Effector memory CD4-positive, alpha-beta T cell (primary cell): ENCODE results near the gene STK24.

Source experiments
- DNase-seq, 3 donors: peaks; one replicate each; pipeline ENCODE4 v3.0.0-alpha.2; 2020
- H3K27ac ChIP-seq: 2 replicates; pipeline ENCODE4 v1.7.0; 2013; ENCODE audit warnings: mild to moderate bottlenecking, low read length, moderate library complexity; ENCODE audit not compliant: insufficient read depth, poor library complexity, severe bottlenecking
- H3K27me3 ChIP-seq: replicated peaks from 2 replicates; pipeline ENCODE4 v1.7.0; 2013; ENCODE audit warnings: mild to moderate bottlenecking, low read length; ENCODE audit not compliant: insufficient read depth, control insufficient read depth, poor library complexity, severe bottlenecking
- H3K36me3 ChIP-seq: 2 replicates; pipeline ENCODE4 v1.7.0; 2013; ENCODE audit warnings: mild to moderate bottlenecking, low read length, moderate library complexity; ENCODE audit not compliant: control insufficient read depth, insufficient read depth
- H3K4me1 ChIP-seq: 2 replicates; pipeline ENCODE4 v1.7.0; 2013; ENCODE audit warnings: low read length, mild to moderate bottlenecking; ENCODE audit not compliant: control insufficient read depth, insufficient read depth, poor library complexity, severe bottlenecking
- H3K4me3 ChIP-seq: 2 replicates; pipeline ENCODE4 v1.7.0; 2013; ENCODE audit warnings: low read length, low read depth, mild to moderate bottlenecking; ENCODE audit not compliant: insufficient read depth, poor library complexity, severe bottlenecking
- H3K9me3 ChIP-seq: 2 replicates; pipeline ENCODE4 v1.7.0; 2013; ENCODE audit warnings: mild to moderate bottlenecking, low read length, moderate library complexity; ENCODE audit not compliant: control insufficient read depth

The STK24 gene

DNA sequence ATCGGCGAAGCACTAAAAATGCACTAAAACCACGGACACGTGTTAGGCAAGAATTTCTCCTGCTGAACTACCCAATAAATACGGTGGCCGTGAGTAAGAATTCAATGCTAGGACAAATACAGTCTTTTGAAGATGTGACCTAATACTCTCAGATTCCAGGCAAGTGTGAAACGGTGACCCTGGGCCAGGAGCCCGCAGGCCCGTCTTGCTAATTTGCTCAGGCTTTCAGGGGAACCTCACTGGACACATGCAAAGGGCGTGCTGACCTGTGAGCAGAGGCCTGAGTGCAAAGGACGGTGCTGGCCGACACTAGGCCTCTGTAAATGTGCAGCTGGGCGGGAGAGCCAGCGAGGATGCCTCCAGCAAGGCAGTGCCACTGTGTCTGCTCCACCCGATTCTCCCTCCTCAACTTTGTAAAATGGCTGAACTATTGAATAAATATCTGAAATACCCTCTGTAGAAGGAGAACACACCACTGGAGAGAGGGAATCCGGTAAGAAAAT lies 70.1 kb downstream of the STK24 start:
- Histone ChIP-seq H3K4me3 (no peak overlapping the region), H3K4me1 (peaks cover 48% of the 10 kb centered on the region), H3K27ac (no peak overlapping the region), H3K27me3 (no peaks in the 10 kb centered on the region), H3K36me3 (peaks cover 4% of the 10 kb centered on the region), H3K9me3 (no peaks in the 10 kb centered on the region)
- no peak for DNase-seq

DNA sequence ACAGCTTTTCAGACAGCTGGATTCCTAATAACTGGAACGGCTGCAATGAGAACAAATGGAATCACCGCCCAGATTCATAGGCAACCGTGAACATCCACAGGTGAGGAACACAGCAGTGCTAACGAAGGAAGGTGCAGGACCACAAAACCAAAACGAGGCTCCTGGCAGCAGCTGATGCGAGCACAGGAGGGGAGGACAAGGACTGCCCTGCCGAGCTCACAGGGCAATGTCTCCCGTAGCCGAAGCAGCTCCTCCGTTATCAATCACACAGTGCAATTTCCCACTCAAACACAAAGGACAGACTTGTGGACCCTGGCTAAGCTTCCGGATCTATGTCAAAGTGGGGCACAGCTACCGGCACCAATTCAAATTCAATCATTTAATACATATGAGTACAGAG lies 70.6 kb downstream of the STK24 start:
- H3K4me1 ChIP-seq, result peaks cover 47% of the 10 kb centered on the region

DNA sequence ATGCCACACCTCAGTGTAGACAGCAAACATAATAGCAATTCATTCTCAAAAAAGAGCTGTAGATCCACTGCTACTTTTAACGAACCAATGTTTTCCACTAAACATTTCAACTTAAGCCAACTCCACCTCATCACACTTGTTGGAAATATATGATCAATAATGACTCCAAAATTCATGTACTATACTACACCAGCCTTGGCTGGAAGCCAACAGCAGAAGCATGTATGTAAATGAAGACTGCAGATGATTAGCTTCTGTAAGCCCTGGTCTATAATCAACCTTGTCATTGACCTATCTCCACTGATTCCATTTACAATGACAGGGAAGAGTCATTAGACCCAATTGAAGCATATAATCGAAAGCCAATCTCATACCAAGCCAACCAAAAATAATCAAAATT lies 71.7 kb downstream of the STK24 start:
- H3K27me3 ChIP-seq, result no peaks in the 10 kb centered on the region
- DNase-seq, result no peak
- peaks cover 4% of the 10 kb centered on the region for H3K36me3 ChIP-seq
- no peaks in the 10 kb centered on the region for H3K9me3 ChIP-seq
- peaks cover 38% of the 10 kb centered on the region for H3K4me1 ChIP-seq
- H3K27ac ChIP-seq, result no peak overlapping the region
- no peak overlapping the region for H3K4me3 ChIP-seq

More for the DNA sequence above, 70.6 kb downstream of the STK24 start:
- Histone ChIP-seq H3K36me3 (peaks cover 4% of the 10 kb centered on the region), H3K4me3 (no peak overlapping the region), H3K27ac (no peak overlapping the region), H3K27me3 (no peaks in the 10 kb centered on the region), H3K9me3 (no peaks in the 10 kb centered on the region)
- no peak for DNase-seq

DNA sequence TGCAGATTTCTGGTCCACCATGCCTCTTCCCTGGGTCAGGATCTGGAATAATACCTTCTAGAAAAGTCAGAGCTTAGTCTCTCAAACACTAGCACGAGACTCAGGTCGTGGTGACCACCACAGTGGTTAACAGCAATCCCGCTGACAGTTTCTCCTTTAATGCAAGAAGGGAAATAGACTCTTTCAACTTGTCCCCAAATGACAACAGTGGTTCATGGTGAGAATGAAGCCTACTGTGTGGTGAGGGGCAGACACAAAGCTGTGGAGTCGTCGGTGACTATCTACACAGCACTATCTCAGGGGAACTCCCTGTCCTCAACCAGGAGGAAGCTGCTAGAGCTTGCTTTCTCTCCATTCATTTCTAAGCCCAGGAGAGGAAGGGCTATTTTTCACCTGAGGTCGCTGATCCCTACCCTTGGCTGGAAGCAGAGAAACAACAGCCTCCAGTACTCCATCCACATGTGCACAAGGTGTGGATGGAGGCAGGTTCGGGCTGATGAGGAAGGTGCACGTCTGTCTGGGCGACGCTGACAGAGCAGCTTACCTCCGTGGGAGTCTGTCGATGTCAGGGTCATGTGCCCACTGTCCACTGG lies 72.4 kb downstream of the STK24 start:
- no peak for DNase-seq
- H3K27me3 ChIP-seq, result no peaks in the 10 kb centered on the region
- H3K36me3 ChIP-seq, result peaks cover 4% of the 10 kb centered on the region
- no peak overlapping the region for H3K27ac ChIP-seq
- peaks cover 32% of the 10 kb centered on the region for H3K4me1 ChIP-seq
- H3K9me3 ChIP-seq, result no peaks in the 10 kb centered on the region
- no peak overlapping the region for H3K4me3 ChIP-seq

DNA sequence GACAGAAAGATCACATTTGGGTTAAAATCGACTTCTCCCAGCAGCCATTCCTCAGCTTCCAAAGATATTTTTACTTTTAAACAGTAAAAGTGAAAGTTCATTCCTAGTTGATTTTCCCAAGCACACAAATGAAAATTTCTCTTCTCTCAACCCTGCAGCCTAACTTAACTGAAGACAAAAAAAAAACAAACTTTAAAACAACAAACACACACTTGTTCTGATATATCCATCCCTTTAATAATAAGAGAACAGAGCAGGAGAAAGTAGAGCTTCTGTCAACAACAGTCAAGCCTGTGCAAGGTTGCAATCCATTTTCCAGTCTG lies 72.9 kb downstream of the STK24 start:
- Histone ChIP-seq H3K27ac (no peak overlapping the region), H3K4me3 (no peak overlapping the region), H3K9me3 (no peaks in the 10 kb centered on the region), H3K27me3 (no peaks in the 10 kb centered on the region), H3K36me3 (peaks cover 4% of the 10 kb centered on the region), H3K4me1 (peaks cover 32% of the 10 kb centered on the region)
- no peak for DNase-seq

DNA sequence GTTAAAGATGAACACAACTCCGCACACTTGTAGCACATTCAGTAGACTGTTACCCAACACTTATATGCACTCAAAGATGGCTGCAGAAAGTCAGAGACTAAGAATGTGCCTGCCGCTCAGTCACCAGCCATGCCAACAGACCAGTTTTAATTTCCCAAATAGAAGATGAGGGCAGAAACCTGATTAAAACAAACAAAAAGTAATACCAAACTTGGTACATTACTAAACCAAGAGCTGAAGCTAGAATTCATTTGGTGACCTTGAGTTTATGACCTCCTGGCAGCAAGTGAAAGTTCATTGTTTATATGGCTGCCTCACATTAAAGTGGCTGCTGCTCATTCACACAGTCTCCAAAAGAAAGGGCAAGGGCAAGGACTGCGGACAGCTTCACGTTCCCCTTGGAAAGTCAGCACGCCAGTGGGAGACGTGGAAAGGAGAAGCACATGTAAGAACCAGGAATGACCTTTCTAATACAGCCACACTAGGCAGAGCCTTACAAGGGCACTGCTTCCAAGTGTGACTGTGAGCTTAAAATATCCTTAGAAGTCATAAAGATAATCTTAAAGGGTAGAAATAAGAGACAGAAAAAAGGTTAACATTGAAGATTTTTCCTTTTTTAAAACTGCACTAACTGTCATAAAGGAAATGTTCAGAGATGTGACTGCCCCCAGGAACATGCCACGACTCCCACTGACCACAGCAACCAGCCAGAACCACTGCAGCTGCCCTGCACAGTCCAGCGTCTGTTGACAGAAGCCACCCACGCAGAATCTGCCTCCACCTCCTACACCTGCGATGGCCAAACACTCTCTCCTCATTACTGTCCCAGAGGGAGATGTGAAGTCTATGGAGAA lies 73.5 kb downstream of the STK24 start:
- no peaks in the 10 kb centered on the region for H3K9me3 ChIP-seq
- peaks cover 32% of the 10 kb centered on the region for H3K4me1 ChIP-seq
- no peak overlapping the region for H3K27ac ChIP-seq
- no peaks in the 10 kb centered on the region for H3K27me3 ChIP-seq
- no peak overlapping the region for H3K4me3 ChIP-seq
- peaks cover 4% of the 10 kb centered on the region for H3K36me3 ChIP-seq
- no peak for DNase-seq

DNA sequence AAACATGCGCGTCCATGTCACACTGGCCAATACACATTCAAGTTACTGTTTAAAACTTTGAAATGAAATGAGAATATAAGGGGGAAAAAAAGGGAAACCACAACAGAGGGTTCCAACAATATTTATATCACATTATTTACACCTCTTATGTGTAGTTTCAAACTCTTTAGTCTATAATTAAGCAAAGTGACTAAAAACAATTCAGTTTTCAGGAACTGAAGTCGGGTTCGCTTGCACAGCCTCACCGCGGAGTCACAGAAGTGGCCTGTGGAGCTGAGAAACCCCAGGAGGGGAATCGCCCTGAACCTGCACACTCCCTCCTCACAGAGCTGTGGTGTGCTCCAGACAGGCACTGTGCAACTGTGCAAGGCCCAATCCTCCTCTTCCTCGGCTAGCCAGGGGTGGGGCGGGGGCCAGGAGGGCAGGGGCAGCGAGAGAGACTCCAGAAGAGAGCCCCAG lies 75.9 kb downstream of the STK24 start:
- no peak for DNase-seq
- Histone ChIP-seq H3K27ac (no peak overlapping the region), H3K9me3 (no peaks in the 10 kb centered on the region), H3K36me3 (peaks cover 4% of the 10 kb centered on the region), H3K4me3 (no peak overlapping the region), H3K4me1 (peaks cover 28% of the 10 kb centered on the region), H3K27me3 (no peaks in the 10 kb centered on the region)

DNA sequence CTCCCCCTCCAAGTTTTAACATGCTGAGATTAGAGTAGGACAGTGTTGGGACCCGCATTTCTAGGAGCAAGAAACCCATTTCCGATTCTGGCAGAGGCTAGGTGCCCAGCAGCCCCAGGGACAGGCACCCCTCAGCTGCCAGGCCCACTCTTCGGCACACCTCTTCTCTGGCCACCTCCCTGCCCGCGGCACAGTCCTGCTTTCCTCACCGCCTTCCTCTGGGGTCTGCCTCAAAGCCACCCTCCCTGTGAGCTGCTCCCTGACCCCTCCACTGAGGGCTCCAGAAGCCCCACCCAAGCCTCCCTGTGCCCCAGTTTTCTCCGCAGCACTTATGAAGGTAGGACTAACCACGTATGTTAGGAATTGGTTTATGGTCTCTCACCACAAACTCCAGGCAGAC lies 79.9 kb downstream of the STK24 start:
- Histone ChIP-seq H3K4me3 (no peak overlapping the region), H3K27ac (no peak overlapping the region), H3K36me3 (peaks cover under 1% of the 10 kb centered on the region), H3K4me1 (peaks cover 5% of the 10 kb centered on the region), H3K27me3 (no peaks in the 10 kb centered on the region), H3K9me3 (no peaks in the 10 kb centered on the region)
- no peak for DNase-seq

DNA sequence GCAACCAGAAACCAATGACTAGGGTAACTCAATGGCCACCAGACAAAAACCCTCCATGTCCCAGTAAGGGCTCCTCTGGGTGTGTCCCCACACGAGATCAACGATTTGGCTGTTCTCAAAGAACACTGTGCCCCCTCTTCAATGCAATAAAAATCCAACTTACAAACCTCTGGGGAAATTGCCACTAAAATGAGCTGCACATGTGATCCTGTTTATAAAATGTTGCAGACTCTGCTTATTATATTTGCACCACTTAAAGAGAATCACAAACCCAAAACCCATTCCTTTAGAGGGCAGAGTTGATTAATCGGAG lies 80.5 kb downstream of the STK24 start:
- no peak for DNase-seq

DNA sequence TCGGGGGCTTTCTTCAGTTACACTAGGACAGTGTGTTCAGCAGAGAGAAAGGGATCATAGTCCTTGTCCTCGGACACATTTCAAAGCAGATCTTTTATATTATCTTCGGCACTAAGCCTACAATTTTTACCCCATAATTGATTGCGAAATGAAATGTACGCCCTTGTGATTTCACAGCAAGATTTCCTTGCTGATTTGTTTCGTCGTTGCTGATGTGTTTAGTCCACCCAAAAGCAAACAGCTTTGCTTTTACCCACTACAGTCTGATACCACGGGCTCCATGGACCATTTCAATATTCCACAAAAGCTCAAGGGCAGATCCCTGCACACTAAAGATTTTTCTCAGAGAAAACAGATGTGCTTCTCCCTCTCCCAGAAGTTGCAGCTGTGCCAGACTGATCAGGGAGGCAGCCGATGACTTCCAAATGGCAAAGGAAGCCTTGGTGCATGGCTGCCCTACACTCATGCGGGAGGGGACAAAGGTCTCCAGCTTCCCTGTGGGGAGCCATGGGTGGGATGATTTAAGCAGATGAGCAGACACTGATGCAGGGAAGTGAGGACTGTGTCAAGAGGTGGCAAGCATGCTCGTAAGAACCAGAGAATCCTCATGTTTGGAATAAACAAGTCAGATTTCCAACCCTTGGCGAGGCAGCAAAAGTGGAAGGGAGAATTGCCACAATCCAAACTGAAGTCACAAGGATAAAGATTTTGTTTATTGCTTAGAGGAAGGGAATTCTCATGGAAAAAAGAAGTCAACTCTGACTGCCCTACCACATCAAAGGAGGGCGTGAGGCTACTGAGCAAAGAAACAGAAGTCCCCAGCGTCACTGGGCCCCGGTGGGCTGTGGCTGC lies 81.1 kb downstream of the STK24 start:
- no peak for DNase-seq
- H3K36me3 ChIP-seq, result peaks cover 3% of the 10 kb centered on the region
- peaks cover 3% of the 10 kb centered on the region for H3K4me1 ChIP-seq
- no peak overlapping the region for H3K27ac ChIP-seq
- no peaks in the 10 kb centered on the region for H3K27me3 ChIP-seq
- H3K9me3 ChIP-seq, result no peaks in the 10 kb centered on the region
- no peak overlapping the region for H3K4me3 ChIP-seq

More for the DNA sequence above, 80.5 kb downstream of the STK24 start:
- Histone ChIP-seq H3K27ac (no peak overlapping the region), H3K27me3 (no peaks in the 10 kb centered on the region), H3K4me1 (peaks cover 5% of the 10 kb centered on the region), H3K4me3 (no peak overlapping the region), H3K36me3 (no peaks in the 10 kb centered on the region), H3K9me3 (no peaks in the 10 kb centered on the region)
